ENCODE measurements around the gene FHAD1.
"Not testable (repeated sequence)": the region's sequence is repeated elsewhere in the genome, so short reads cannot be mapped to it uniquely, and the experiment has no call there.

The FHAD1 gene

DNA sequence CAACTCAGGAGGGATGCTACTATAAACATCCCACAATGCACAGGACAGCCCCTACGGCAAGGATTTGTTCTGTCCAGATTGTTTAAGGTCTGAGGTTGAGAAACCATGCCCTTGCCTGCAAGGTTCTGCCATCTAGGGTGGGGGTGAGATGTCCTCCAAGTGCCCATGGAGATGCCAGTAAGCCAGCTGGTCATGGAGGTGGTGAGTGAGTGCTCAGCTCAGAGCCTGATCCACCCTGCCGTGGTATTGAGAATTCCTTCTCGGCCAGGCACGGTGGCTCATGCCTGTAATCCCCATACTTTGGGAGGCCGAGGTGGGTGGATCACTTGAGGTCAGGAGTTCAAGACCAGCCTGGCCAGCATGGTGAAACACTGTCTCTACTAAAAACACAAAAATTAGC is 178.0 kb downstream of the FHAD1 start:
- TF ChIP-seq, protein P1, sequence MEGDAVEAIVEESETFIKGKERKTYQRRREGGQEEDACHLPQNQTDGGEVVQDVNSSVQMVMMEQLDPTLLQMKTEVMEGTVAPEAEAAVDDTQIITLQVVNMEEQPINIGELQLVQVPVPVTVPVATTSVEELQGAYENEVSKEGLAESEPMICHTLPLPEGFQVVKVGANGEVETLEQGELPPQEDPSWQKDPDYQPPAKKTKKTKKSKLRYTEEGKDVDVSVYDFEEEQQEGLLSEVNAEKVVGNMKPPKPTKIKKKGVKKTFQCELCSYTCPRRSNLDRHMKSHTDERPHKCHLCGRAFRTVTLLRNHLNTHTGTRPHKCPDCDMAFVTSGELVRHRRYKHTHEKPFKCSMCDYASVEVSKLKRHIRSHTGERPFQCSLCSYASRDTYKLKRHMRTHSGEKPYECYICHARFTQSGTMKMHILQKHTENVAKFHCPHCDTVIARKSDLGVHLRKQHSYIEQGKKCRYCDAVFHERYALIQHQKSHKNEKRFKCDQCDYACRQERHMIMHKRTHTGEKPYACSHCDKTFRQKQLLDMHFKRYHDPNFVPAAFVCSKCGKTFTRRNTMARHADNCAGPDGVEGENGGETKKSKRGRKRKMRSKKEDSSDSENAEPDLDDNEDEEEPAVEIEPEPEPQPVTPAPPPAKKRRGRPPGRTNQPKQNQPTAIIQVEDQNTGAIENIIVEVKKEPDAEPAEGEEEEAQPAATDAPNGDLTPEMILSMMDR (IDR thresholded peaks at IDR 0.05; ENCODE audit: borderline replicate concordance, insufficient read depth, low read depth, low read length) = no peak
- H3K4me3 ChIP-seq (ENCODE audit: low read depth, low read length) = no peak overlapping the region

GRCh38 chr1:15425521-15425920 is 178.5 kb downstream of the FHAD1 start:
- TF ChIP-seq, protein P1 (IDR thresholded peaks at IDR 0.05; ENCODE audit: borderline replicate concordance, insufficient read depth, low read depth, low read length) = no peak
- no peak overlapping the region for H3K4me3 ChIP-seq (ENCODE audit: low read depth, low read length)

DNA sequence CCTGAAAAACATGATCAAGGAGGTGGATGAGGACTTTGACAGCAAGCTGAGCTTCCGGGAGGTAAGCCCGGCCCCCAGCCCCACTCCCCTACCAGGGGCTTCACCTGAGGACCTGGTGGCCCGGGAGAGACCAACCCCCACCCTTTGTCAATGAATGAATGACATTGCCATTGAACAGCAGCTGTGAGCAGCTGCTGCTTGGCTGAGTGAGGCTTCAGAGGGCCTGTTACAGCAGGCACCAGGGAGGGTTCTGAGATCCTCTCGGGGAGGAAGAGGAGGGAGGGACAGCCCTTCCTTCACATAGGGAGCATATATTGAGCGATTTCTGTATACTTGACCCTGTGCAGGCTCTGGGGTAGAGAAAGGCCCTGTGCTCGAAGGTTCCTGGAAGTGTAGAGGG is 178.9 kb downstream of the FHAD1 start:
- H3K4me3 ChIP-seq (ENCODE audit: low read depth, low read length) = no peak overlapping the region
- TF ChIP-seq, protein P1 (IDR thresholded peaks at IDR 0.05; ENCODE audit: borderline replicate concordance, insufficient read depth, low read depth, low read length) = no peak

GRCh38 chr1:15426492-15427279 is 179.7 kb downstream of the FHAD1 start:
- H3K4me3 ChIP-seq (ENCODE audit: low read depth, low read length) = no peak overlapping the region
- TF ChIP-seq, protein P1 (IDR thresholded peaks at IDR 0.05; ENCODE audit: borderline replicate concordance, insufficient read depth, low read depth, low read length) = no peak

GRCh38 chr1:15427280-15427666 is 180.2 kb downstream of the FHAD1 start:
- H3K4me3 ChIP-seq (ENCODE audit: low read depth, low read length) = no peak overlapping the region
- TF ChIP-seq, protein P1 (IDR thresholded peaks at IDR 0.05; ENCODE audit: borderline replicate concordance, insufficient read depth, low read depth, low read length) = no peak

DNA sequence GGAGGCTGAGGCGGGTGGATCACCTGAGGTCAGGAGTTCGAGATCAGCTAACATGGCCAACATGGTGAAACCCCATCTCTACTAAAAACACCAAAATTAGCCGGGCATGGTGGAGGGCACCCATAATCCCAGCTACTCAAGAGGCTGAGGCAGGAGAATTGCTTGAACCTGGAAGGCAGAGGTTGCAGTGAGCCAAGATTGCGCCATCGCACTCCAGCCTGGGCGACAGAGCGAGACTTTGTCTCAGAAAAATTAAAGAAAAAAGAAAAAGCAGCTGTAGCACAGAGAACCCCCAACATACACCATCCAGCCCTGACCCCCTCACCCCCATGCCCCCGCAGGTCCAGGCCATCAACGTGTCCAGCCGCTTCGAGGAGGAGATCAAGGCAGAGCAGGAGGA is 181.2 kb downstream of the FHAD1 start:
- H3K4me3 ChIP-seq (ENCODE audit: low read depth, low read length) = not testable (repeated sequence)

- TF ChIP-seq, protein P1 (IDR thresholded peaks at IDR 0.05; ENCODE audit: borderline replicate concordance, insufficient read depth, low read depth, low read length) = no peak
- H3K4me3 ChIP-seq (ENCODE audit: low read depth, low read length) = no peak overlapping the region
These were observed 181.9 kb downstream of the FHAD1 start for GRCh38 chr1:15428815-15429435.

Data from GM12875 (cell line).